MCF 10A (cell line): ENCODE data around the gene PDE6C. TPM values are rescaled to one million over a fixed set of nuclear protein-coding genes. Genes with fewer than 3 reads are reported as not detected.

ENCODE experiments used
- BruUV-seq: library from RNA; stranded (reverse); fragments of 400-500 nt; replicated peaks from 2 replicates; lab custom pipeline; 2021; lab: Mats Ljungman, UMichigan
- CTCF ChIA-PET: fragments of 300-600 bp; sonication (Branson Sonifier 250); formaldehyde crosslinking; extraction: SDS; loops from one replicate; lab custom pipeline; 2021; ENCODE audit warnings: antibody characterized with exemption, inconsistent platforms; lab: Yijun Ruan, JAX
- POLR2A ChIA-PET: fragments of 300-600, 350-650 bp; sonication (Branson Sonifier 250); formaldehyde crosslinking; extraction: SDS; loops from one replicate; lab custom pipeline; 2020; ENCODE audit warnings: antibody characterized with exemption, inconsistent platforms; lab: Yijun Ruan, JAX
- DNase-seq: peaks from one replicate; pipeline ENCODE4 v3.0.0-alpha.2; 2018; ENCODE audit not compliant: unreplicated experiment
- H3K27ac Mint-ChIP-seq: one replicate; pipeline ENCODE4 v1.8.0; 2022; ENCODE audit warnings: mild to moderate bottlenecking, low read depth, mixed read lengths; ENCODE audit not compliant: unreplicated experiment
- H3K27me3 Mint-ChIP-seq: one replicate; pipeline ENCODE4 v1.8.0; 2022; ENCODE audit warnings: mixed read lengths; ENCODE audit not compliant: insufficient read depth, unreplicated experiment
- H3K36me3 Mint-ChIP-seq: one replicate; pipeline ENCODE4 v1.8.0; 2022; ENCODE audit warnings: mild to moderate bottlenecking, moderate library complexity, mixed read lengths; ENCODE audit not compliant: insufficient read depth, unreplicated experiment
- H3K4me1 Mint-ChIP-seq: one replicate; pipeline ENCODE4 v1.8.0; 2022; ENCODE audit warnings: mixed read lengths; ENCODE audit not compliant: insufficient read depth, unreplicated experiment
- H3K4me3 Mint-ChIP-seq: one replicate; pipeline ENCODE4 v1.8.0; 2022; ENCODE audit warnings: mild to moderate bottlenecking, moderate library complexity, mixed read lengths; ENCODE audit not compliant: unreplicated experiment
- H3K9me3 Mint-ChIP-seq: one replicate; pipeline ENCODE4 v1.8.0; 2022; ENCODE audit warnings: mixed read lengths; ENCODE audit not compliant: unreplicated experiment
- intact Hi-C: fragments of 100-400 bp; cut with micrococcal nuclease; formaldehyde crosslinking; loops from 2 replicates; pipeline ENCODE4 v1.14.1; 2022
- total RNA-seq: library from RNA; stranded (reverse); gene quantifications from 2 replicates; pipeline ENCODE4 v1.2.3, GENCODE V29; 2022
- TF ChIP-seq, protein P1 (sequence below): fragments of 200-600 bp; IDR thresholded peaks from one replicate; pipeline ENCODE4 v1.8.0; 2022; ENCODE audit warnings: antibody characterized with exemption, mild to moderate bottlenecking; ENCODE audit not compliant: unreplicated experiment

Gene PDE6C
- total RNA-seq, 1 experiment from 2014 or later, result not detected

- no peak overlapping the region for H3K27ac Mint-ChIP-seq
- no peaks in the 10 kb centered on the region for H3K4me1 Mint-ChIP-seq
- BruUV-seq, result no TSS peak
- H3K27me3 Mint-ChIP-seq, result peaks cover 32% of the 10 kb centered on the region
- CTCF ChIA-PET, result interaction anchor here (1.3 kb wide), 1 partner anchor 31 kb away, joined by 3 read pairs; no protein-coding TSS in a partner anchor
- TF ChIP-seq, protein P1, sequence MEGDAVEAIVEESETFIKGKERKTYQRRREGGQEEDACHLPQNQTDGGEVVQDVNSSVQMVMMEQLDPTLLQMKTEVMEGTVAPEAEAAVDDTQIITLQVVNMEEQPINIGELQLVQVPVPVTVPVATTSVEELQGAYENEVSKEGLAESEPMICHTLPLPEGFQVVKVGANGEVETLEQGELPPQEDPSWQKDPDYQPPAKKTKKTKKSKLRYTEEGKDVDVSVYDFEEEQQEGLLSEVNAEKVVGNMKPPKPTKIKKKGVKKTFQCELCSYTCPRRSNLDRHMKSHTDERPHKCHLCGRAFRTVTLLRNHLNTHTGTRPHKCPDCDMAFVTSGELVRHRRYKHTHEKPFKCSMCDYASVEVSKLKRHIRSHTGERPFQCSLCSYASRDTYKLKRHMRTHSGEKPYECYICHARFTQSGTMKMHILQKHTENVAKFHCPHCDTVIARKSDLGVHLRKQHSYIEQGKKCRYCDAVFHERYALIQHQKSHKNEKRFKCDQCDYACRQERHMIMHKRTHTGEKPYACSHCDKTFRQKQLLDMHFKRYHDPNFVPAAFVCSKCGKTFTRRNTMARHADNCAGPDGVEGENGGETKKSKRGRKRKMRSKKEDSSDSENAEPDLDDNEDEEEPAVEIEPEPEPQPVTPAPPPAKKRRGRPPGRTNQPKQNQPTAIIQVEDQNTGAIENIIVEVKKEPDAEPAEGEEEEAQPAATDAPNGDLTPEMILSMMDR, result no peak
- no peaks in the 10 kb centered on the region for H3K36me3 Mint-ChIP-seq
- no peak for DNase-seq
- POLR2A ChIA-PET, result no interaction called here
- no peak overlapping the region for H3K4me3 Mint-ChIP-seq
- no peaks in the 10 kb centered on the region for H3K9me3 Mint-ChIP-seq
- intact Hi-C loops, result no loop called here
Measured at GRCh38 chr10:93573051-93573909, 39.1 kb upstream of the PDE6C start.

GRCh38 chr10:93573924-93574323 lies 38.4 kb upstream of the PDE6C start:
- TF ChIP-seq, protein P1, result no peak
- POLR2A ChIA-PET, result no interaction called here
- intact Hi-C loops, result no loop called here
- Mint-ChIP-seq H3K4me1 (no peaks in the 10 kb centered on the region), H3K27me3 (peaks cover 32% of the 10 kb centered on the region), H3K9me3 (no peaks in the 10 kb centered on the region), H3K27ac (no peak overlapping the region), H3K36me3 (no peaks in the 10 kb centered on the region), H3K4me3 (no peak overlapping the region)
- CTCF ChIA-PET, result interaction anchor here (0.6 kb wide), 1 partner anchor 227 kb away, joined by 3 read pairs; no protein-coding TSS in a partner anchor
- no peak for DNase-seq
- BruUV-seq, result no TSS peak

- ChIA-PET POLR2A (no interaction called here), CTCF (no interaction called here)
- Mint-ChIP-seq H3K27me3 (peaks cover 18% of the 10 kb centered on the region), H3K9me3 (no peaks in the 10 kb centered on the region), H3K4me1 (no peaks in the 10 kb centered on the region), H3K4me3 (no peak overlapping the region), H3K36me3 (no peaks in the 10 kb centered on the region), H3K27ac (no peak overlapping the region)
- DNase-seq, result no peak
- TF ChIP-seq, protein P1, result no peak
- intact Hi-C loops, result no loop called here
- no TSS peak for BruUV-seq
Measured at GRCh38 chr10:93576888-93577287, 35.4 kb upstream of the PDE6C start.

GRCh38 chr10:93577565-93577964 lies 34.8 kb upstream of the PDE6C start:
- no peak for DNase-seq
- TF ChIP-seq, protein P1, result no peak
- ChIA-PET CTCF (interaction anchor here (1.1 kb wide), 1 partner anchor 22 kb away, joined by 3 read pairs; no protein-coding TSS in a partner anchor), POLR2A (interaction anchor here (0.7 kb wide), 1 partner anchor 93 kb away, joined by 4 read pairs; no protein-coding TSS in a partner anchor)
- H3K4me1 Mint-ChIP-seq, result no peaks in the 10 kb centered on the region
- no peak overlapping the region for H3K27ac Mint-ChIP-seq
- H3K9me3 Mint-ChIP-seq, result no peaks in the 10 kb centered on the region
- H3K36me3 Mint-ChIP-seq, result no peaks in the 10 kb centered on the region
- intact Hi-C loops, result no loop called here
- H3K4me3 Mint-ChIP-seq, result no peak overlapping the region
- BruUV-seq, result no TSS peak
- peaks cover 11% of the 10 kb centered on the region for H3K27me3 Mint-ChIP-seq
